Activated gamma-delta T cell treated with Interleukin-2 at 50 U/mL for 16 hours (primary cell): ENCODE results near the gene HCCS.
A peak's percentile ranks its signal among the peaks of the same experiment; 100 is the strongest.
"Not testable (repeated sequence)": the region's sequence is repeated elsewhere in the genome, so short reads cannot be mapped to it uniquely, and the experiment has no call there.

Experiments
- DNase-seq: peaks from one replicate; pipeline ENCODE4 v3.0.0-alpha.2; 2020

HCCS gene

DNA sequence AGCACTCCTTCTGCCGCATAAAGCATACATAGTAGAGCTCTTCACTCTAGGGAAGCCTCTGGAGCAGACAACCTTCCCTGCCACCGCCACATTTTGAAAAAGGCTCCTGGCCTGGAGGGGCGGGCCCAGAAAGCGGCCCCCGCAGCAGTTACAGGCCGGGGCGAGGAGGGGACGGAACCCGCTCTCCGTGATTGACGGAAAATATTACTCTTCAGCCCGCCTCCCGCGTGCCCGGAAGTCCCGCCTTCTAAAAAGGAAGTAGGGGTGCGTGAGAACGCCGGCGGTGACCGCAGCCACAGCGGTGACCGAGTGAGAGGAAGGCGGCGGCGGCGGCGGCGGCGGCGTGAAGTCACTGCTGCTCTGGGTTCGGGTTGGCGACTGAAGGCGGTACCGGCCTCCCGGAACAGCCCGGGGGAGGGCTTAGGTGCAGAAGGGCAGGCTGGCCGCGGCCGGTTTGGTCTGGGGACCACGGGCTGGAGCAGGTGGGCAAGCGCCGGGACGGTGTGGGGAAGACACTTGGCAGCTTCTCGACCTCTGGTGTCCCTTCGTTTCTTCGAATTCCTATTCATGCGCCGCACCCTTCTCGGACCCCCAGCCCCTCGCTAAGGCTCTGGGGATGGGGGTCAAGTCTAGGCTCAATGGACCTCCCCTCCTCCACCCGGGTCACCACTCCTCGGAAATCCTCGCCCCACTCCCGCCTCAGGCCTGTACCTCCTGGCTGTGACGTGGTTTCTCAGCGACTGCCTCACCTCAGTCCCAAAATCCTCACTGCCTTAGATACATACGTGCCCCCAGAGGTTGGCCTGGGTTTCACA lies at the start of gene HCCS:
HCCS (plus strand) TSS at position 296 of the 815 bp plus-strand sequence. CDS start 729 bp downstream, outside the sequence.
- peak; percentile 79 for DNase-seq

DNA sequence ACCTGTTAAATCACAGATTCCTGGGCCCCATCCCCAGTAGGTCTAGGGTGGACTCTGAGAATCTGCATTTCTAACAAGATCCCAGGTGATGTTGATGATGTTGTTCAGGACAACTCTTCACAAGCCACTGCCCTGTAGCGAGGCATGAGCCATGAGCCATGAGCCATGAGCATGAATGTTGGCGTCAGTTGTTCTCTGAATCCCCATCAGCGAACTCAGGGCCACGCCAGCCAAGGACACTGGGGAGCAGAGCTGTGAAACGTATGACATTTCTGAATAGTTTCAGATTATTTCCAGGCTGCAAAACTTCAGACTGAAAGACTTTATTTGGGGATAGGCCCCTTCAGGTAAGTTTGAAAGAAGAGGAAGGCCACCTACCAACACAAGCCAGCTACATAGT lies 46.9 kb upstream of the HCCS start:
- DNase-seq = no peak

DNA sequence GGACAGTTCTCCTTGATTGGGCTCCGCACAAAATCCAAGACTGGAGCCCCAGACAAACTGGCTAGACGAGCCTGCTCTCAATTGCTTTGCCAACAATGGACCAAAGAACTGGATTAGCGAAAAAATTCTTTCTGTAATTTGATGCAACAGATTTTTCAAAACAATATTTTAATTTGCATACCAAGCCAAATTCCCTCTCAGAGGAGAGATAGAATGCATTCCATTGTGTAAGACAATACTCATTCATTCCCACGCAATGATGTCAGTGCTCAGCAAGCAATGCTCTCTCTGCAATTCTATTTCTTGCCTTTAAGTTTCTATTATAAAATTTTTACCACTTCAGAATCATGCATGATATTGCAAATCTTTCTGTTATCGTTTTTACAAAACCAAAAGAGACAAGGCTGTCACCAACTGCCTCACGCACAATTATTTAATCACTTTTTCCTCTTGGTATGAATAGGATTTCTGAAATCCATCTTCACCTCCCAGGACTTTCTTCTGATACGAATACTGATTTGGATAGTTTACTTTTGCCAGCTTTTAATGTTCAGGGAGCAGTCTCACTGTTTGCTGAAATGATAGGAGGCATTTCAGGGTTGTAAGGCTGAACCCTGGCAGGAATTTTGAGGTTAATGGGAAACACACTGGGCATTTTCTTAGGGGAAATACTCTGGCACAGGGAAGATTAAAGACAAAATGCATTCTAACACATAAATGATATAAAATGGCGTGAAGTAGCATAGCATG lies 46.1 kb upstream of the HCCS start:
- DNase-seq = no peak

DNA sequence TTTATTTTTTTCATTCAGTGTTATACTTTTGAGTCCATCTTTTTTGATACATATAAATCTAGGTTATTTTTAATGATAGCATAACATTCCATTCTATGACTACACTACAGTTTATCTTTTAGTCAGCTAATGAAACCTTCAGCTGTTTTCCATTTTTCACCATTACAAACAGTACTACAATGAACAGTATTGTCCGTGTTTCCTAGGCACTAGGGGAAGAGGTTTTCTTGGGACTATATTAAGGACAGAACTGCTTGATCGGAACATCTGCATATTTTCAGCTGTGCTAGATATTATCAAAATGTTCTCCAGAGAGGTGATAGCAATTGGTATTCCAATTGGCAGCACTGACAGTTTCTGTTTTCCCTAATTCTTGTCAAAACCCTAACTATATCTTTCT lies 44.3 kb upstream of the HCCS start:
- no peak for DNase-seq

DNA sequence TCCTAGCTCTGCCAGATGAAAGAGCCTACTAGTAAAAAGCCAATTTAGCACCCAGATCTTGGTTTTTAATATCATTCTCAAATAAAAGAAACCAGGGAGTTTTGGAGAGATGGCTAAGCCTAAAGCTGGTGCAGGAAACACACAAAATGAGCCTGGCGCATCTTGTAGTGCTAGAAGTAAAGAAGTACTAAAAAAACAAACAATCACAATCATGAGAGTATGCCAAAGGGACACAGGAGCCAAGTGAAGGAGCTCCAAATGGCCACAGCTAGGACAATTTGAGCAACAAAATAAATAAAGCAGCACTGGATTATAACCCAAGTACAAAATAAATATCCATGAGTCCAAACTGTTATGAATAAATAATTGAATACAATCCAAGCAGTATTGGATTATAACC lies 37.8 kb upstream of the HCCS start:
- DNase-seq = no peak

DNA sequence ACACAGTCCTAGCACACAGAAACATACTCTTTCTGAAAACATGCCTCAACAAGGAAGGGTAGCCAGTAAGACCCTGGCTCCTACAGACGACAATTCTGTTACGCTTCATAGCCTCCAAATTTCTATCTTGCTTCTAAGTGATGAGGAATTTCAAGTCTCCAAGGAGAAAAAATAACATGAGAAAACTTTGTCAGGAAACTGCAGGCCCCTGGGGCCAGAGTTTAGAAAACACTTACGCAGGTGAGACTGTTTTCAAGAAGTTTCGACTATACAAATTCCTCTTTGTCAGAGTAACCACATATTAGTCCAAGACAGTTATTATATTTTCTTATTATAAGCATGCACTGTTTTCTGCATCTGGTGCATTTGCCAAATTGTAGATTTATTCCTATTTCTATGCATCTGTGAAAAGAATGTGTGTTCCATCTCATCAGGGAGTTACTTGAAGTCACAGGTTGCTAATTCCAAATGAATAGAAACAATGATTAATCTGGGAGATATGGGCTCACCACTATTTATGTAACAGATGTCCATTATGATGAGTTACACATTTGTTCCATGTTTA lies 30.3 kb upstream of the HCCS start:
- DNase-seq = no peak

DNA sequence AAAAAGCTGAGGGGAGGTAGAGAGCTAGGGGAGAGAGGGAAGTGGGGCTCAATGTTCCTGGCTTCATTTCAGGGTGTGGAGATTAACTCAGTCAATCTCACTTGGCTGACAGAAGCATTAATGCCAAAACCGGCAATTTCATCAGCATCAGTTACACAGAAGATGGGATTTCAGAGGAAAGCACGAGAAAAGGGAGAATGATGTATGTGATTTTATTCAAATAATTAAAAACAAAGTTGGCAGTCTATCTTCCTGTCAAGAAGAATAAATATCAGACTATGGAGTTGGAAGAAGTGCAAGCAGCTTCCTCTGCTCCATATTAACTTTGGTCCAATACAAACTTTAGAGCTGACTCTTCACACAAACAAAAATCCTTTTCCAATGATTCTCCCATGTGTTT lies 29.6 kb upstream of the HCCS start:
- no peak for DNase-seq

DNA sequence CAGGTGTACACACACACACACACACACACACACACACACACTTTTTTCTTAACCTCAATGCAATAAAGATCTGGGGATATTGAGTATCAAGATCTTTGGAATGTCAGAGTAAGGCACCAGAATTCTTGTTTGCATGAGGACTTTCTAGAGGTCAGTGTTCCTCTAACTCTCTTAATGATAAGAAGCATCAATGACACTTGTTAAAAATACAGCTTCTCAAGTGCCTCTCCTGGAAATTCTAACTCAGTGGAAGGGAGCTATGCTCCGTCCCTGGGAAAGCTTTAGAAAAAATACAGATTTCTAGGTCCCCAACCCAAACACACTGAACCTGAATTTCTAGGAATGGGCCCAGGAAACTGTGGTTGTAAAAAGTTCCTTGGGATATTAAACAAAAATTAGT lies 25.8 kb upstream of the HCCS start:
- no peak for DNase-seq

DNA sequence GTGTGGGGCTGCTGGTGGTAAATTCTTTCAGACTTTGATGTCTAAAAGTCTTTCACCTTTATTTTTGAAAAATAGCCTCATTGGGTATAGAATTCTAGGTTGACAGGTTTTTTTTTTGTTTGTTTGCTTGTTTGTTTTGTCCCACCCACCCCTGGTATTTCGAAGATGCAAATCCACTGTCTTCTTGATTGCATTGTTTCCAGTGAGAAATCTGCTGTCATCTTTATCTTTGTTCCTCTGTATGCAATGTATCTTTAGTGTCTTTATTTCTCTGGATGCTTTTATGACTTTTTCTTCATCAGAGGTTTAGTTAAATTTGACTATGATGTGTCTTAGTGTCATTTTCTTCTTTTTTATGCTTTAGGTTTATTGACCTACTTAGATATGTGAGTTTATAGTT lies 21.3 kb upstream of the HCCS start:
- DNase-seq = no peak

DNA sequence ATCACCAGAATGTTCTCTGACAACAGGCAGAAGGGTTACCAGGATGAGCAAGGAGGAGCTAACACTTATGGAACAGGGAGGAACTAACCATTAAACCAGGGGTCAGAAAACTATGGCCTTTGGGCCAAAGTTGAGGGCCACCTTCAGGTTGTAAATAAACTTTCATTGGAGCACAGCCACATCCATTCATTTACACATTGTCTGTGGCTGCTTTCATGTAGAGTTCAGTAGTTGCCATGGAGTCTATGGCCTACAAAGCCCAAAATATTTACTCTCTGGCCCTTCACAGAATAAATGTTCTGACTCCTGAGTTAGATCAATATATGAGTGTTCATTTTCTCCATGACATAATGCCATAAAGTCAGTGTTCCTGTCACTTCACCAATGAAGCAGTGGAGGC lies 13.2 kb upstream of the HCCS start:
- DNase-seq = no peak

DNA sequence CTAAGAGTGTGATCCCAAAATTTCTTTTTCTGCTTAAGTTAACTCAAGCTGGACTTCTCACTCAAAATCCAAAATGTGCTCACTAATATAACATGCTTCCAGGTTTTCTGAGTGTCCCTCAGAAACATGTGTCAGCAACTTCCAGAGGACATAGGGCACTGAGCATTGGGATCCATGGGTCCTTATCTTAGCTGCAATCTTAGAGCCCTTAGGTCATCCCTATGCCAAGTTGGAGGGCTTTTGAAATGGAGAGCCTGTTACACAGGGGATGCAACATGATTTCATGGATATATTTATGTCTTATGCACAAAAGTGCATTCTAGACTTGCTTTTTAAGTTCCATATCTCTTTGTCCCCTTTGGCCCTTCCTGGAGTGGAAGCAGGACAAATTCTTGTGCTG lies 11.7 kb upstream of the HCCS start:
- no peak for DNase-seq

DNA sequence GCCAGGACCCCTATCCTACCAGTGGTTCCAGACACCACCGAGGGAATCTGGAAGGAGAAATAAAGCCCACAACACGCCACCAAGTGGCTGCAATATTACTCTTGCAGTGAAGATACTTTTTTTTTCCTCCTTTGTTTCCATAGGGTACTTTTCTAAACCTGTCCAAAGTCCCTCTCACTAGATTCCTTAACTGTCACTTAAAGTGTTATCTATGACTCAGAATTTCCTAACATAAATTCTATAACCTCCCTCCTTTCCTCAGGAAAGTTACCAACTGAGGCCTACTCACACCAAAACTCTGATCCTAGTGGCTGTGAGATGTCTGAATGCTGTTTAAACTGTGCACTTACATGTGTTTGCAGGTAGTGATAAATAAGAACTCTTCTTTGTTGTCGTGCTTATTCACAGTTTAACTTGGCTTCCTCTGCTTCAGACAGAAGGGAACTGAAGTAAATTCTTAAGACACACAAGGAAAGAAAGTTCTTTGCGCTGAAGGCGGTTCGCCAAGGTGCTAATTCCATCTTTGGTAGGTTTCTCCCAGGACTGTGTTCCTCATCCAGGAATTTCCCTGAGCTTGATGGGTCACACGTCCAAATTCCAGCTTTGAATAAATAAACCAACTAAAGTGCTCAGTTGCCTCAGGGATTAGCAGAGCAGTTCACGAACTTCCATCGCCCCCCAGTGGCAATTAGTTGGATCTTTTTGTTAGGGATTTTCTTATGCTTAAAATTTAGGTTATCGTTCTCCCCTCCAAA lies 10.7 kb upstream of the HCCS start:
- DNase-seq = no peak

DNA sequence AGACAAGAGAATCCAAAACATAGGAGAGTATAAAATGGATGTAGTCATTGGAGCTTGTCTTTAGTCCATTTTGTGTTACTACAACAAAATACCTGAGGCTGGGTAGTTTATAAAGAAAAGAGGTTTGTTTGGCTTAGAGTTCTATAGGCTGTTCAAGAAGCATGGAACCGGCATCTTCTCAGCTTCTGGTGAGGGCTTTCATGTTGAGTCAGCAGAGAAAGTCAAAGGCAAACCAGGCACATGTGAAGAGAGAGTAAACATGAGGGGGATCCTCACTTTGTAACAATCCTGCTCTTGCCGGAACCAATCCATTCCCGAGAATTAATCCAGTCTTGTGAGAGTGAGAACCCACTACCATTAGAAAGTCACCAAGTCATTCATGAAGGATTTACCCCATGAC lies 8.1 kb upstream of the HCCS start:
- no peak for DNase-seq

DNA sequence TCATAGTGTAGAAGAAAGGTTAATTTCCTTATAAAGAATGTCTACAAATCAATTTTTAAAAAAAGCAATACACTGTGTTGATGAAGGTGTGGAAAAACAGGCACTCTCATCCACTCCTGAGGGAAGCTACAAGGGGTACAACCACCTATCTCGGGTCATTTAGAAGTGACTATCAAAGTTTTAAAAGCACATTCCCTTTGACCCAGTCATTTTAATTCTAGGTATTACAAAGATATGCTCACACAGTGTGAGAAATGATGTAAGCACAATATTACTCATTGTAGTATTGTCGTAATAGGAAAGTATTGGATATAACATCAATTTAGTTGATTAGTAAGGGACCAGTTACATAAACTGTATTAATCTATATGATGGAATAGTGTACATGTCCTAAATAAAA lies 7.4 kb upstream of the HCCS start:
- DNase-seq = no peak

DNA sequence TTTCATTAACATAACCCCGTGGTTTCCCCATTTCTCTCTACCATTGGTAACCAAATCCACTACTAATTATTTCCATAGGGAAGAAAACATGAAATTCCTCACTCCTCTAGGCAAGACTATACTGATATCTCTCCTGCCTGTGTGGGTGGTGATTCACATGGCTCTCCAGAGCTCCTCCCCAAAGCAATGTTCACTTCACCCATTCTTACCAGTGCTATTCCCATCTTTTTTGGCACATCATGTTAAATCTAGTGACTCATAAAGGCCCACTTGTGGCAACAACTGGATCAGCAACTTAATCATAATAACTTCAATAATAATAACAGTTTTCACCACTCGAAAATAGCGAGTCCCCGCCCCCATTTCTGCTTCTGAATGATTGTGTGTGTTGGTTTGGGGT lies 6.1 kb upstream of the HCCS start:
- no peak for DNase-seq

DNA sequence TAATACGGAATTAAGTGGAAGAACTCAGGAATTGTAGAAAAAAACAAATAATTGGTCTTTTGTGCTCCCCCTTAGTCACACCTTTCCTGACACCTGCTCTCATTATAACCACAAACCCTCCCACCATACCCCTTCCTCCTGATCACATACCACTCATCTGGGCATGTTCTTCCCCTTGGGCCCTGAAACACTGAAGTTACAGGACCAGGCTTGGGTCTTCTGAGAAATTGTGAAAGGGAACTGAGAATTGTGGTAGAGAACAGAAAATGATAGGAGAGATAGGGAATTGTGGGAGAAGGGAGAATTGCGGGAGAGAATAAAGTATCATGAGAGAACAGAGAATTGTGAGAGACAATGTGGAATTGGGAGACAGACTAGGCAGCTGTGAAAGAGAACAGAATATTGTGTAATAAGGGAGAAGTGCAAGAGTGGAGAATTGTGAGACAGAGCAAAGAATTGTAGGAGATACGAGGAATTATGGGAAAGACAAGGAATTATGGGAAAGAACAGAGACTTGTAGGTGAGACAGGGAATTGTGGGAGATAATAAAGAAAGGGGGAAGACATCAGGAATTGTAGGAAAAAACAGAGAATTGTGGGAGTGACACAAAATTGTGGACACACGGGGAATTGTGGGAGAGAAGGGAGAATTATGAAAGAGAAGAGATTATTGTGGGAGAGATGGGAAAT lies 2.7 kb upstream of the HCCS start:
- no peak for DNase-seq

DNA sequence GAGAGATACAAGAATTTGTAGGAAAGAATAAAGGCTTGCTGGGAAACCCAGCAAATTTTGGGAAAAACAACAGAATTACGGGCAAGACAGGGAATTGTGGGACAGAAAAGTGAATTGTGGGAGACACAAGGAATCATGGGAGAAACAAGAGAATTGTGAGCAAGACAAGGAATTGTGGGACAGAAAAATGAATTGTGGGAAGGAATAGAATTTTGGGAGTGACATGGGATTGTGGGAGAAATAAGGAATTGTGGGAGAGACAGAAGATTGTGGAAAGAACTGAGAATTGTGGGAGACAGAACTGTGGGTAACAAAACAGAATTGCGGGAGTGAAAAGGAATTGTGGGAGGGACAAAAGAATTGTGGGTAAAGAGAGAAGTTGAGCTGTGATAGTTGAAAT lies 1.2 kb upstream of the HCCS start:
- no peak for DNase-seq

DNA sequence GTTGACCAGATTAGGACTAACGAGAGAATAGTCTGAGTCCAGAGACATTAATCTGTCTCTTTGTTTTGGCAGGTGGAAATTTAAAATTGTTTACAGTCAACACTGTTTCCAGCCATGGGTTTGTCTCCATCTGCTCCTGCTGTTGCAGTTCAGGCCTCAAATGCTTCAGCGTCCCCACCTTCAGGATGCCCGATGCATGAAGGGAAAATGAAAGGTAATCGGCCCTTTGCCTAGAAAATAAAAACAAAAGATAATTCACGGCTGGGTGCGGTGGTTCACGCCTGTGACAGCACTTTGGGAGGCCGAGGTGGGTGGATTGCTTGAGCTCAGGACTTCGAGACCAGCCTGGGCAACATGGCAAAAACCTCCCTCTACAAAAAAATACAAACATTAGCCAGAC lies 815 bp downstream of the HCCS start:
- no peak for DNase-seq

DNA sequence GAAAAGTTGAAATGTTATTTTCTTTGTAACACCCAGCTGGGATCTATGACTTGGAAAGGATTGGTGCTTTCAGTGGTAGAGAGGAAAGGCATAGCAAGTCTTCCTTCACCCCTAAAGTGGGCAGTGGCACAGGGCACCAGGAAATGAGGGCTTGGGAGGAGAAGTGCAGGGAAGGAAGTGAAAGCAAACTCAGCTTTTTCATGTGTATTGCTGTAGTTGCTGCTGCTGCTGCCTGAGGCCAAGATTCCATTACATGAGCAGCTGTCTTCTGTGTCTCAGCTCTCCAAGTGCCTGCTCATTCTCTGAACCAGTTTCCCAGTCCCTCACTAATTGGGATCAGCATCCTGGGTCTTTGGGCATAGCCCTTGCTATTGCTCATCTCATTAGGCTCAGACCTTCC lies 2.6 kb downstream of the HCCS start:
- no peak for DNase-seq

DNA sequence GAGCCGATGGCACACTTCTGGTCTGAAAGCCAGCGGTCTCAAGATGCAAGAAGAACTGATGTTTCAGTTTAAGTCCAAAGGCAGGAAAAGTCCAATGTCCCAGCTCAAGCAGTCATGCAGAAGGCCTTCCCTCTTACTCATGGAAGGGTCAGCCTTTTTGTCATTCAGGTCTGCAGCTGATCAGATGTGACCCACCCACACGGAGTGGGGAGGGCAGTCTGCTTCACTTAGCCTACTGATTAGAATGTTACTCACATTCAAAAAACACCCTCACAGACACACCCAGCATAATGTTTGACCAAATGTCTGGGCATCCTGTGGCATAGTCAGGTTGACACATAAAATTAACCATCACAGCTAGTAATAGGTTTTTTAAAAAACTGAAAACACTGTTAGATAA lies 6.6 kb downstream of the HCCS start:
- no peak for DNase-seq

DNA sequence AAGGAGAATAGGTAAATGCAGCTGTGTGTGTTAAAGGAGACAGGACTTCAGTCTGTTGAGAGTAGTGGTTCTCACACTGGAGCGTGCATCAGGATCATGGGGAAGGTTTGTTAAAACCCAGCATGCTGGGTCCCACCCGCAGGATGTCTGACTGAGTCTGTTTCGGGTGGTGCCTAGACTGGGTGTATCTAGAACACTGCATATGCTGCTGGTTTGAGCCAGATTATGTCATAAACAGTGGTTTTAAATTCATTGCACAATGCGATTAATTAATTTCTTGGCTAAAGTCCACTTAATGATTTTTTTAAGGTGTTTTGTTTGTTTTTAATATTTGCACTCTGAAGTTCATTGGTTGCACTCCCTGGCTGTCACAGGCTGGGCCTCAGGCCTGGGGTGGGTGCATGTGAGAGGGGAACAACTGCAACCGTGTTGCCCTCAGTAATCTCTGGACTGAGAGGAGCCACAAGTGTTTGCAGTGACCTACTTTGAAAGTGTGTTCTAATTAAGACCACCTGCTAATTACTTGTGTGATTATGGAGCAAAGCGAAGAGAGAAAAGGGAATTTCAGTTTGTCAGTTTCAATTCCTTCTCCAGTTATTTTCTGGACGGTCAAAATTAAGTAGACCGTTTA lies 8.3 kb downstream of the HCCS start:
- no peak for DNase-seq

DNA sequence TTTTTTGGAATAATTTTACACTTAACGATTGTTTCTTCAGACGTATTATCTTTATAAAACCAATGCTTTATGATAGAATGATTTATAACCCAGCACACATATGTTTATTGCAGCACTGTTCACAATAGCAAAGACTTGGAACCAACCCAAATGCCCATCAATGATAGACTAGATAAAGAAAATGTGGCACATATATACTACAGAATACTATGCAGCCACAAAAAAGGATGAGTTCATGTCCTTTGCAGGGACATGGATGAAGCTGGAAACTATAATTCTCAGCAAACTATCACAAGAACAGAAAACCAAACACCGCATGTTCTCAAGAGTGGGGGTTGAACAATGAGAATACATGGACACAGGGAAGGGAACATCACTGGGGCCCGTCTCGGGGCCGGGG lies 12.0 kb downstream of the HCCS start:
- DNase-seq = not testable (repeated sequence)
